Measurements from ENCODE around the gene URAD. TPM values are rescaled to one million over a fixed set of nuclear protein-coding genes. Genes with fewer than 3 reads are reported as not detected.
"Not testable (repeated sequence)": the region's sequence is repeated elsewhere in the genome, so short reads cannot be mapped to it uniquely, and the experiment has no call there.

URAD gene
- total and polyA plus RNA-seq, 9 donors, result not detected

DNA sequence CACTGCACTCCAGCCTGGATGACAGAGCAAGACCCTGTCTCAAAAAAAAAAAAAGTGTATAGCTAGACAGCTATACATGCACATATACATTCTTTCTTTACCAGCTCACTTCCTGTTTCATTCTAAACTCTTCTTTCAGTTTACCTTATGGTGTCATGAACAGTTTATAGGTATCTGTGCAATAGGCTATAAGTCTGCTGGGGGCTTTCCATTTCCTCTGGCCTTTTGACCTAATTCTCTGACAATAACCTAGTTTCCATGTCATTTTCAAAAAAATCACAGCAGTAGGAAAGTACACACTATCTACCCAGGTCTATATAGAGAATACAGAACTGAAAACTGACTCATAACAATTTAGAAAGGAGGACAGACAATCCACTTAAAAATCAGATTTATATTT is 24.4 kb upstream of the URAD start:
- Histone ChIP-seq H3K36me3 (no peaks in the 10 kb centered on the region), H3K27ac (no peak overlapping the region), H3K4me1 (ENCODE audit: insufficient read depth) (no peaks in the 10 kb centered on the region), H3K27me3 (no peaks in the 10 kb centered on the region), H3K4me3 (no peak overlapping the region), H3K9me3 (no peaks in the 10 kb centered on the region)
- no peak for DNase-seq
- TF ChIP-seq POLR2A (IDR thresholded peaks at IDR 0.05) (no peak), EP300 (IDR thresholded peaks at IDR 0.05) (no peak)
- TF ChIP-seq, protein P1, sequence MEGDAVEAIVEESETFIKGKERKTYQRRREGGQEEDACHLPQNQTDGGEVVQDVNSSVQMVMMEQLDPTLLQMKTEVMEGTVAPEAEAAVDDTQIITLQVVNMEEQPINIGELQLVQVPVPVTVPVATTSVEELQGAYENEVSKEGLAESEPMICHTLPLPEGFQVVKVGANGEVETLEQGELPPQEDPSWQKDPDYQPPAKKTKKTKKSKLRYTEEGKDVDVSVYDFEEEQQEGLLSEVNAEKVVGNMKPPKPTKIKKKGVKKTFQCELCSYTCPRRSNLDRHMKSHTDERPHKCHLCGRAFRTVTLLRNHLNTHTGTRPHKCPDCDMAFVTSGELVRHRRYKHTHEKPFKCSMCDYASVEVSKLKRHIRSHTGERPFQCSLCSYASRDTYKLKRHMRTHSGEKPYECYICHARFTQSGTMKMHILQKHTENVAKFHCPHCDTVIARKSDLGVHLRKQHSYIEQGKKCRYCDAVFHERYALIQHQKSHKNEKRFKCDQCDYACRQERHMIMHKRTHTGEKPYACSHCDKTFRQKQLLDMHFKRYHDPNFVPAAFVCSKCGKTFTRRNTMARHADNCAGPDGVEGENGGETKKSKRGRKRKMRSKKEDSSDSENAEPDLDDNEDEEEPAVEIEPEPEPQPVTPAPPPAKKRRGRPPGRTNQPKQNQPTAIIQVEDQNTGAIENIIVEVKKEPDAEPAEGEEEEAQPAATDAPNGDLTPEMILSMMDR (IDR thresholded peaks at IDR 0.05), result no peak
- intact Hi-C loops (cut with DNase I), result no loop called here

DNA sequence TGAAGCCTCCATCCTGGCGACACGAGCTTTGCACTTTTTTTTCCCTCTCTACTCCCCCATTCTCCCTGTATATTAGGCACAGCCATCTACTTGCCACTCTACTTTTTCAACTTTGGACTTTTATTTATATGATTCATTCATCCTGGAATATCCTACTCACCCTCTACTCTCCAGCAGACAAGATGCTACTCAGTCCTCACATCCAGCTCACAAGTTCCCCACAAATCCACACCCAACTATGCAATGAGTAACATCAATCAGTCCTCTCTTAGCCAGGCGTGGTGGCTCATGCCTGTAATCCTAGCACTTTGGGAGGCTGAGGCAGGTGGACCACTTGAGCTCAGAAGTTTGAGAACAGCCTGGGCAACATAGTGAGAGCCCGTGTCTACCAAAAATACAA is 23.9 kb upstream of the URAD start:
- no peak for TF ChIP-seq POLR2A (IDR thresholded peaks at IDR 0.05)
- intact Hi-C loops (cut with DNase I), result no loop called here
- DNase-seq, result no peak
- 79 to 88% (median 82%) methylated on average over 4 of the region's 4 CpGs for WGBS, 3 donors
- no peaks in the 10 kb centered on the region for H3K9me3 ChIP-seq
- H3K27ac ChIP-seq, result no peak overlapping the region
- no peaks in the 10 kb centered on the region for H3K4me1 ChIP-seq (ENCODE audit: insufficient read depth)
- no peaks in the 10 kb centered on the region for H3K27me3 ChIP-seq
- no peak overlapping the region for H3K4me3 ChIP-seq
- H3K36me3 ChIP-seq, result no peaks in the 10 kb centered on the region

DNA sequence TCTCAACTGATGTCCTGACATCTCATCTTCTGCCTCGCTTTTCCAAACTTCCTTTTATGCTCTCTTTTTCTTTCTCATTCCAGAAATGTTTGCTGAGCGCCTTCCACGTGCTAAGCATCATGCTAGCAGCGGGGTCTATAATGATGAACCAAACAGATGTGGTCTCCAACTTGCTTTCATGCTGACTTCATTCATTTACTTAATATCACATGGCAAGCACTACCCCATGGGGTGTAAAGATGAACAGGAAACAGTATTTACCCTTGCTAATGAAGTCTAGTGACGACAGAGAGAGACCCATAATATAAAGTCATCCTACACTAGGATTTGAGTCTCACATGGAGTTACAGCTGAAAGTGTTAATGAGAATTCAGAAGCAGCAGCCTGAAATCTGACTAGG is 21.6 kb upstream of the URAD start:
- intact Hi-C loops (cut with DNase I), result no loop called here
- no peaks in the 10 kb centered on the region for H3K36me3 ChIP-seq
- H3K9me3 ChIP-seq, result no peaks in the 10 kb centered on the region
- no peak overlapping the region for H3K27ac ChIP-seq
- TF ChIP-seq EP300 (IDR thresholded peaks at IDR 0.05) (no peak), POLR2A (IDR thresholded peaks at IDR 0.05) (no peak)
- TF ChIP-seq, protein P1 (IDR thresholded peaks at IDR 0.05), result no peak
- DNase-seq, result no peak
- no peak overlapping the region for H3K4me3 ChIP-seq
- H3K4me1 ChIP-seq (ENCODE audit: insufficient read depth), result no peaks in the 10 kb centered on the region
- WGBS, 3 donors, result 65 to 74% (median 67%) methylated on average over 5 of the region's 5 CpGs
- H3K27me3 ChIP-seq, result no peaks in the 10 kb centered on the region

DNA sequence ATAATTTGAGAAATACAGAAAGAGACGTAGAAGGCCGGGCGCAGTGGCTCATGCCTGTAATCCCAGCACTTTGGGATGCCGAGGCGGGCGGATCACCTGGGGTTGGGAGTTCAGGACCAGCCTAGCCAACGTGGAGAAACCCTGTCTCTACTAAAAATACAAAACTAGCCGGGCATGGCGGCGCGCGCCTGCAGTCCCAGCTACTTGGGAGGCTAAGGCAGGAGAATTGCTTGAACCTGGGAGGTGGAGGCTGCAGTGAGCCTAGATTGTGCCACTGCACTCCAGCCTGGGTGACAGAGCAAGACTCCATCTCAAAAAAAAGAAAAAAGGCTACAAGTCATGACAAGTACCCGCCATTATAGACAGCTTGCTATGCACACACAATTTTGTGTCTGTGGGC is 16.5 kb upstream of the URAD start:
- H3K27me3 ChIP-seq; DNase-seq; H3K9me3 ChIP-seq; H3K36me3 ChIP-seq; H3K4me1 ChIP-seq (ENCODE audit: insufficient read depth); intact Hi-C loops (cut with DNase I); H3K4me3 ChIP-seq; H3K27ac ChIP-seq: not testable (repeated sequence)
- 93 to 96% (median 95%) methylated on average over 13 of the region's 13 CpGs for WGBS, 3 donors

DNA sequence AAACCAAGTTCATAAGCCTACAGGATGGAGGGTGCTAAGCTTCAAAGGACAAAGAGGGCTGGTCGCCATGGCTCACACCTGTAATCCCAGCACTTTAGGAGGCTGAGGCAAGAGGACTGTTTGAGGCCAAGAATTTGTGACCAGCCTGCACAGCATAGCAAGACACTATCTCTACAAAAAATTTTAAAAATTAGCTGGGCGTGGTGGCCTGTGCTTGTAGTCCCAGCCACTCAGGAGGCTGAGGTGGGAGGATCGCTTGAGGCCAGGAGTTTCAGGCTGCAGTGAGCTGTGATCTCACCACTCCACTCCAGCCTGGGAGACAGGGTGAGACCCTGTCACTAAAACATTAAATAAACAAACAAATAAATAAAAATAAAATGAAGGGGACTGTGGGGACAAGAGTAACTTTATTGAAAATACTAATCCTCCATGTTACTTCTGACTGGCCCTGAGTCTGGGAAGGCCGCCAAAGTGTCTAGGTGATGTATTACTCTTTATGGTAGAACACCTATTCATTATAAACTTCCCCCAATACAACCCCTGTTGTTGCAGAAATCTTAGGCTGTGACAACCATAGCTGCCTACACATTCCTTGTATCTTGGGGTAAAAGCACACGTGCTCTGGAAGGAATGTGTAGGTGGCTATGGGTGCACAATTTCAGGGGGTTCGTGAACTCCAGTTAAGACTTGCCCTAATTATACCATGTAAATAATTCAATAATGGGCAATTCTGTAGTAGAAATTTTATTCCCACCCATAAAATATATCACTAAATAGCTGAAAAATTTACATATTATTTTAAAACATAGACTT is 14.6 kb upstream of the URAD start:
- Histone ChIP-seq H3K4me3 (no peak overlapping the region), H3K27me3 (no peaks in the 10 kb centered on the region), H3K36me3 (no peaks in the 10 kb centered on the region), H3K9me3 (no peaks in the 10 kb centered on the region), H3K27ac (no peak overlapping the region), H3K4me1 (ENCODE audit: insufficient read depth) (no peaks in the 10 kb centered on the region)
- DNase-seq, result no peak
- TF ChIP-seq POLR2A (IDR thresholded peaks at IDR 0.05) (no peak), EP300 (IDR thresholded peaks at IDR 0.05) (no peak)
- TF ChIP-seq, protein P1 (IDR thresholded peaks at IDR 0.05), result no peak
- intact Hi-C loops (cut with DNase I), result no loop called here
- WGBS, 3 donors, result 63 to 75% (median 68%) methylated on average over 6 of the region's 6 CpGs

All from ovary (tissue), 9 donors.